Measurements from ENCODE around the gene GOPC.

The GOPC gene

GRCh38 chr6:117515326-117515725 is 87.0 kb downstream of the GOPC start:
- no peaks in the 10 kb centered on the region for H4K20me1 ChIP-seq (ENCODE audit: insufficient read depth, low read length, poor library complexity, severe bottlenecking)

DNA sequence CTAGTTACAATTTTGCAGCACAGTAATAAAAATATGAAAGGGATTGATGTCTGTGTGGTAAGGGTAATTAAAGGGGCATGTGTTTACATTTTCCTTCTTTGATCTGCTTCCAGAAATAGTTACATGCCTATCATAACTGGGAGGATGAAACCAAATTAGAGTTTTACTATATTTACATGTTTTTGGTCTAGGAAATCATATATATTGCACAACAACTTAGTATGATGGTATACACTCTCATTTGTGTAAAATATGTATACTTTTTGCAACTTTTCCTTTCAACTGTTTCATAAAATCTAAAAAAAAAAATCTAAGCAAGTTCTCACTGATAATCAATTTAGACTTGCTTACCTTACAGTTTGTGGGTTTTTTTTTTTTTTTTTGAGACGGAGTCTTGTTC is 87.7 kb downstream of the GOPC start:
- TF ChIP-seq EZH2phosphoT487 (IDR thresholded peaks at IDR 0.05; ENCODE audit: borderline replicate concordance), result no peak
- TF ChIP-seq, protein P1, sequence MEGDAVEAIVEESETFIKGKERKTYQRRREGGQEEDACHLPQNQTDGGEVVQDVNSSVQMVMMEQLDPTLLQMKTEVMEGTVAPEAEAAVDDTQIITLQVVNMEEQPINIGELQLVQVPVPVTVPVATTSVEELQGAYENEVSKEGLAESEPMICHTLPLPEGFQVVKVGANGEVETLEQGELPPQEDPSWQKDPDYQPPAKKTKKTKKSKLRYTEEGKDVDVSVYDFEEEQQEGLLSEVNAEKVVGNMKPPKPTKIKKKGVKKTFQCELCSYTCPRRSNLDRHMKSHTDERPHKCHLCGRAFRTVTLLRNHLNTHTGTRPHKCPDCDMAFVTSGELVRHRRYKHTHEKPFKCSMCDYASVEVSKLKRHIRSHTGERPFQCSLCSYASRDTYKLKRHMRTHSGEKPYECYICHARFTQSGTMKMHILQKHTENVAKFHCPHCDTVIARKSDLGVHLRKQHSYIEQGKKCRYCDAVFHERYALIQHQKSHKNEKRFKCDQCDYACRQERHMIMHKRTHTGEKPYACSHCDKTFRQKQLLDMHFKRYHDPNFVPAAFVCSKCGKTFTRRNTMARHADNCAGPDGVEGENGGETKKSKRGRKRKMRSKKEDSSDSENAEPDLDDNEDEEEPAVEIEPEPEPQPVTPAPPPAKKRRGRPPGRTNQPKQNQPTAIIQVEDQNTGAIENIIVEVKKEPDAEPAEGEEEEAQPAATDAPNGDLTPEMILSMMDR (conservative IDR thresholded peaks at IDR 0.05; ENCODE audit: low read length), result no peak
- Histone ChIP-seq H3K9me2 (replicated peaks; ENCODE audit: low read depth, low read length) (no peaks in the 10 kb centered on the region), H3K79me2 (ENCODE audit: insufficient read depth, low read length) (no peaks in the 10 kb centered on the region), H4K20me1 (ENCODE audit: insufficient read depth, low read length, poor library complexity, severe bottlenecking) (no peaks in the 10 kb centered on the region), H2AFZ (ENCODE audit: low read length) (no peak overlapping the region), H3K4me1 (ENCODE audit: insufficient read depth, low read length, poor library complexity, severe bottlenecking) (no peaks in the 10 kb centered on the region), H3F3A (ENCODE audit: low read depth) (no peaks in the 10 kb centered on the region), H3K27me3 (ENCODE audit: insufficient read depth, low read length, poor library complexity, severe bottlenecking) (no peaks in the 10 kb centered on the region), H3K9me3 (ENCODE audit: insufficient read depth, low read depth, low read length) (no peaks in the 10 kb centered on the region), H3K36me3 (ENCODE audit: insufficient read depth, low read length) (no peaks in the 10 kb centered on the region), H3K4me3 (ENCODE audit: low read length, poor library complexity, severe bottlenecking) (no peak overlapping the region), H3K9ac (ENCODE audit: low read depth, low read length, poor library complexity, severe bottlenecking) (no peak overlapping the region), H3K4me2 (ENCODE audit: low read depth, low read length, poor library complexity, severe bottlenecking) (no peak overlapping the region)

More at GRCh38 chr6:117515326-117515725, 87.0 kb downstream of the GOPC start:
- Histone ChIP-seq H3K4me2 (ENCODE audit: low read depth, low read length, poor library complexity, severe bottlenecking) (no peak overlapping the region), H3K79me2 (ENCODE audit: insufficient read depth, low read length) (no peaks in the 10 kb centered on the region), H3K9me2 (replicated peaks; ENCODE audit: low read depth, low read length) (no peaks in the 10 kb centered on the region), H3K27me3 (ENCODE audit: insufficient read depth, low read length, poor library complexity, severe bottlenecking) (no peaks in the 10 kb centered on the region), H3K36me3 (ENCODE audit: insufficient read depth, low read length) (no peaks in the 10 kb centered on the region), H3K9ac (ENCODE audit: low read depth, low read length, poor library complexity, severe bottlenecking) (no peak overlapping the region), H3F3A (ENCODE audit: low read depth) (no peaks in the 10 kb centered on the region), H3K9me3 (ENCODE audit: insufficient read depth, low read depth, low read length) (no peaks in the 10 kb centered on the region), H3K4me3 (ENCODE audit: low read length, poor library complexity, severe bottlenecking) (no peak overlapping the region), H3K4me1 (ENCODE audit: insufficient read depth, low read length, poor library complexity, severe bottlenecking) (no peaks in the 10 kb centered on the region), H2AFZ (ENCODE audit: low read length) (no peak overlapping the region)
- no peak for TF ChIP-seq EZH2phosphoT487 (IDR thresholded peaks at IDR 0.05; ENCODE audit: borderline replicate concordance)
- TF ChIP-seq, protein P1 (conservative IDR thresholded peaks at IDR 0.05; ENCODE audit: low read length), result no peak

DNA sequence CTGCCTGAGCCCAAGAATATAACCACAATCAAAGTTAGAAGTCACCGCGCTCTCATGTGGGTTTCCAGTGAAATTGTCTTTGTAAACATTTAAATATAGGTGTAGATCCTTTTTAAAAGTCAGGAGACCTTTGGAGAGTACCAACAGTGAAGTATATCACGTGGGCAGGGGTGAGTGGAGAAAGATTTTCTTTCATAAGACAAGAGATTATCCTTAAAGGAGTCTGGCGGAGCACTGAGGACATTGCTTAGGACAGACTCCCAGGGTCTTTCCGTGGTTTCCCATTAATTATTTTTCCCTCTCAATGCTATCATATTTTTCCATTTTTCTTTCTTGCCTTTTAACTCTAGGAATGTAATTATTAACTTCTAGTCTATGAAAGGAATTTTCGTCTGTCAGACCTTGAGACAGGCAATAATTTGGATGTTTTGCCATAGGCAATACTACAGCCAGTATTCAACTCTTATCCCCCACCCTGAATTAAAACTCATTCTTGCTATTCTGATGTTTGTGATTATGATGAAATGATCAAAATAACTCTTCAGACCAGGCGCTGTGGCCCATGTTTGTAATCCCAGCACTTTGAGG is 88.4 kb downstream of the GOPC start:
- Histone ChIP-seq H3K36me3 (ENCODE audit: insufficient read depth, low read length) (no peaks in the 10 kb centered on the region), H3F3A (ENCODE audit: low read depth) (no peaks in the 10 kb centered on the region), H2AFZ (ENCODE audit: low read length) (no peak overlapping the region), H3K4me1 (ENCODE audit: insufficient read depth, low read length, poor library complexity, severe bottlenecking) (no peaks in the 10 kb centered on the region), H3K9me2 (replicated peaks; ENCODE audit: low read depth, low read length) (no peaks in the 10 kb centered on the region), H3K79me2 (ENCODE audit: insufficient read depth, low read length) (no peaks in the 10 kb centered on the region), H3K9ac (ENCODE audit: low read depth, low read length, poor library complexity, severe bottlenecking) (no peak overlapping the region), H3K4me3 (ENCODE audit: low read length, poor library complexity, severe bottlenecking) (no peak overlapping the region), H3K9me3 (ENCODE audit: insufficient read depth, low read depth, low read length) (no peaks in the 10 kb centered on the region), H4K20me1 (ENCODE audit: insufficient read depth, low read length, poor library complexity, severe bottlenecking) (no peaks in the 10 kb centered on the region), H3K4me2 (ENCODE audit: low read depth, low read length, poor library complexity, severe bottlenecking) (no peak overlapping the region), H3K27me3 (ENCODE audit: insufficient read depth, low read length, poor library complexity, severe bottlenecking) (no peaks in the 10 kb centered on the region)
- TF ChIP-seq, protein P1 (conservative IDR thresholded peaks at IDR 0.05; ENCODE audit: low read length), result no peak
- TF ChIP-seq EZH2phosphoT487 (IDR thresholded peaks at IDR 0.05; ENCODE audit: borderline replicate concordance), result no peak
